Keratinocyte (primary cell): ENCODE data around the gene NCKAP5. TPM values are rescaled to one million over a fixed set of nuclear protein-coding genes. Genes with fewer than 3 reads are reported as not detected.

Experiments used
- DNase-seq: peaks from one replicate; pipeline ENCODE4 v3.0.0-alpha.2; 2011; ENCODE audit warnings: low read depth, missing footprints, low spot score
- FAIRE-seq: peaks from 2 replicates; lab custom pipeline; 2011; peaks lifted over from hg19 to GRCh38; lab: Jason Lieb, UNC
- H2AFZ ChIP-seq: 2 replicates; pipeline ENCODE4 v1.6.0; 2012; ENCODE audit warnings: low read length, control low read depth, inconsistent platforms; ENCODE audit not compliant: control insufficient read depth
- H3K27ac ChIP-seq: 2 replicates; pipeline ENCODE4 v1.5.1; 2011; ENCODE audit warnings: low read length; ENCODE audit not compliant: control insufficient read depth, insufficient read depth
- H3K27me3 ChIP-seq: 3 replicates; pipeline ENCODE4 v1.6.0; 2011; ENCODE audit warnings: low read length; ENCODE audit not compliant: control insufficient read depth, insufficient read depth; ENCODE audit errors: extremely low read depth
- H3K36me3 ChIP-seq, 2 experiments: 2 replicates in 1 of 2; 3 replicates in 1 of 2; pipeline ENCODE4 v1.5.1; 2011; ENCODE audit warnings: low read length in 2 of 2, mild to moderate bottlenecking in 1 of 2; ENCODE audit not compliant: control insufficient read depth in 2 of 2, insufficient read depth in 2 of 2; ENCODE audit errors: extremely low read depth in 1 of 2
- H3K4me1 ChIP-seq: 3 replicates; pipeline ENCODE4 v1.5.1; 2011; ENCODE audit warnings: low read length; ENCODE audit not compliant: control insufficient read depth, insufficient read depth; ENCODE audit errors: extremely low read depth
- H3K4me2 ChIP-seq: 3 replicates; pipeline ENCODE4 v1.6.0; 2011; ENCODE audit warnings: low read depth, low read length; ENCODE audit not compliant: control insufficient read depth, insufficient read depth; ENCODE audit errors: extremely low read depth
- H3K4me3 ChIP-seq, 3 experiments: fragments of 200-600 bp in 1 of 3; sonication (generic) in 1 of 3; 2 replicates in 2 of 3; 3 replicates in 1 of 3; pipeline ENCODE4 v1.5.1; 2011 to 2016; ENCODE audit warnings: low read length in 3 of 3, mild to moderate bottlenecking in 3 of 3, control low read depth in 2 of 3, inconsistent platforms in 1 of 3, low read depth in 1 of 3, mixed read lengths in 1 of 3, mixed run types in 1 of 3, moderate library complexity in 1 of 3; ENCODE audit not compliant: control insufficient read depth in 2 of 3, insufficient read depth in 2 of 3; ENCODE audit errors: extremely low read depth in 1 of 3
- H3K79me2 ChIP-seq: 2 replicates; pipeline ENCODE4 v1.6.0; 2012; ENCODE audit warnings: low read length; ENCODE audit not compliant: control insufficient read depth, insufficient read depth
- H3K9ac ChIP-seq: 3 replicates; pipeline ENCODE4 v1.6.0; 2011; ENCODE audit warnings: low read length; ENCODE audit not compliant: control insufficient read depth, insufficient read depth; ENCODE audit errors: extremely low read depth
- H3K9me1 ChIP-seq: 3 replicates; pipeline ENCODE4 v1.6.0; 2011; ENCODE audit warnings: low read length; ENCODE audit not compliant: control insufficient read depth, insufficient read depth; ENCODE audit errors: extremely low read depth
- H3K9me3 ChIP-seq: 2 replicates; pipeline ENCODE4 v1.5.1; 2012; ENCODE audit warnings: low read depth, low read length; ENCODE audit not compliant: control insufficient read depth
- H4K20me1 ChIP-seq: 3 replicates; pipeline ENCODE4 v1.6.0; 2011; ENCODE audit warnings: low read length; ENCODE audit not compliant: control insufficient read depth, insufficient read depth; ENCODE audit errors: extremely low read depth
- CTCF ChIP-seq, 3 experiments: IDR thresholded peaks in 1 of 3; conservative IDR thresholded peaks in 1 of 3; optimal IDR thresholded peaks in 1 of 3; 2 replicates in 2 of 3; 3 replicates in 1 of 3; pipeline versions ENCODE3 to v1.5.1; 2011; ENCODE audit warnings: low read length in 3 of 3, mild to moderate bottlenecking in 3 of 3, moderate library complexity in 2 of 3, control low read depth in 1 of 3, inconsistent platforms in 1 of 3; ENCODE audit not compliant: insufficient read depth in 2 of 3; ENCODE audit errors: extremely low read depth in 1 of 3
- EZH2 ChIP-seq: IDR thresholded peaks from one replicate; pipeline ENCODE4 v1.6.1; 2012; ENCODE audit warnings: inconsistent platforms, mild to moderate bottlenecking, low read length, moderate library complexity
- dilution Hi-C: fragments of 300-500 bp; cut with MboI; formaldehyde crosslinking; loops from one replicate; pipeline ENCODE4 v1.7.0; 2020; ENCODE audit warnings: low sequenced_read_pairs; ENCODE audit not compliant: extremely low pct_ligation_motif_present
- polyA plus RNA-seq, 5 experiments: library from polyadenylated mRNA; depleted of rRNA in 3 of 5; stranded (reverse) in 3 of 5; stranded (forward) in 1 of 5; unstranded in 1 of 5; fragments of >200 nt; gene quantifications; 1 replicate in 1 of 5; 2 replicates in 3 of 5; 3 replicates in 1 of 5; pipeline versions ENCODE4 v1.2.1 to v1.2.3, GENCODE V29; 2011 to 2012; ENCODE audit warnings: missing spikeins in 2 of 5, low read depth in 1 of 5, low replicate concordance in 1 of 5

The NCKAP5 gene
- polyA plus RNA-seq, 1 donor (not counting 4 experiments of a cell fraction or from before 2014, with no cell fraction given): 3.6 TPM

DNA sequence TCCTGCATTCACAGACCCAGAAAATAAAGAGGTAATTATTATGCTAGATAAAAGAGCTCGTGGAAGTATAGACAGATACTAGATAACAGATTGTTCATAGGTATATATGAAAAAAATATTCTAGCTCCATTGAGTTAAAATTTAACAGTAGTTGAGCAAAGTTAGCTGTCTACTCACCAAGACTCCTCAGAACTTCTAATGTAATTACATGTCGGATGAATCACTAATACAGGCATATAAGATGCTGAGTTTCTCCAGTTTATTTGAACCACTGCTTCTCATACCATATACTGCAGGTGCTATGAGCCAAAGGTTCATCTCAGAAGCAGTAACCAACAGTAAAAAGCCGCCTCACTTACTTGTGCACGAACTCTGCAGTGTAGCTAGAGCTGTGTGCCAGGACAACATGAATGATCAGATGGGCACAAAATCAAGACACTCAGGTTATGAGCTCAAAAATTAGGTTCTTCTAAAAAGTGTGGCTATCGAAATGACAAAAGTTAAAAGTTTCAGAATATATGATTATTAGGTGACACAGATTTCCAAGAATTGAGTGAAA lies 373.4 kb downstream of the NCKAP5 start:
- Histone ChIP-seq H3K79me2 (no peaks in the 10 kb centered on the region), H3K4me1 (peaks cover 10% of the 10 kb centered on the region), H3K27ac (no peak overlapping the region), H3K9ac (no peak overlapping the region), H3K4me3 (no peak overlapping the region), H3K4me2 (no peak overlapping the region), H3K9me1 (no peaks in the 10 kb centered on the region), H3K36me3 (no peaks in the 10 kb centered on the region), H3K27me3 (no peaks in the 10 kb centered on the region), H2AFZ (no peak overlapping the region), H3K9me3 (no peaks in the 10 kb centered on the region), H4K20me1 (no peaks in the 10 kb centered on the region)
- FAIRE-seq (no peak), DNase-seq (no peak)
- no peak for TF ChIP-seq CTCF (optimal IDR thresholded peaks at IDR 0.05 in 1 of 3, IDR thresholded peaks at IDR 0.05 in 1 of 3, conservative IDR thresholded peaks at IDR 0.05 in 1 of 3; ENCODE audit: extremely low read depth in 1 of 3, insufficient read depth in 2 of 3, low read length in 3 of 3)
- TF ChIP-seq EZH2: no peak
- dilution Hi-C loops: no loop called here

DNA sequence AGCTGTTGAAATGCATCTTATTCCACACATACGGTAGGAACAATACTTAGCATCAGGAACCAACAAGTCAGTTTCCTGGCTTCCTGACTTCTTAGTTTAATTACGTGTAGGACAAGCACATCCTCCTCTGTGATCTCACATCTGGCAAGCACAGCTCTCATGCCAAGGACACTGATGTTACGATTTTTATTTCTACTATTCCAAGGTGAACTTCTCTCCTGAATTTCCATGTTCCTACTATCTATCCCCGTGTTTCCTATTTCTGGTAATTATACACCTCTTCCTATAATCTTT lies 374.0 kb downstream of the NCKAP5 start:
- Histone ChIP-seq H3K4me1 (peaks cover 10% of the 10 kb centered on the region), H3K36me3 (no peaks in the 10 kb centered on the region)

More for the DNA sequence above, 374.0 kb downstream of the NCKAP5 start:
- no peaks in the 10 kb centered on the region for H3K9me1 ChIP-seq
- no peaks in the 10 kb centered on the region for H3K27me3 ChIP-seq
- dilution Hi-C loops: no loop called here
- H2AFZ ChIP-seq: no peak overlapping the region
- TF ChIP-seq EZH2 (no peak), CTCF (optimal IDR thresholded peaks at IDR 0.05 in 1 of 3, IDR thresholded peaks at IDR 0.05 in 1 of 3, conservative IDR thresholded peaks at IDR 0.05 in 1 of 3; ENCODE audit: extremely low read depth in 1 of 3, insufficient read depth in 2 of 3, low read length in 3 of 3) (no peak)
- H4K20me1 ChIP-seq: no peaks in the 10 kb centered on the region
- no peaks in the 10 kb centered on the region for H3K9me3 ChIP-seq
- H3K4me2 ChIP-seq: no peak overlapping the region
- H3K9ac ChIP-seq: no peak overlapping the region
- FAIRE-seq (no peak), DNase-seq (no peak)
- no peaks in the 10 kb centered on the region for H3K79me2 ChIP-seq
- no peak overlapping the region for H3K27ac ChIP-seq
- no peak overlapping the region for H3K4me3 ChIP-seq
